ENCODE results near the gene LDLRAD1. TPM values are rescaled to one million over a fixed set of nuclear protein-coding genes. Genes with fewer than 3 reads are reported as not detected.

Gene LDLRAD1
- polyA plus RNA-seq, 1 donor from 2014 or later, result not detected

GRCh38 chr1:53992085-53992874 lies 25.7 kb downstream of the LDLRAD1 start:
- H3K27ac ChIP-seq (ENCODE audit: low read length), result no peak overlapping the region
- TF ChIP-seq CTCF (IDR thresholded peaks at IDR 0.05; ENCODE audit: poor library complexity, severe bottlenecking), result no peak
- no peak for TF ChIP-seq TAF1 (IDR thresholded peaks at IDR 0.05; ENCODE audit: low read depth)
- H3K9me3 ChIP-seq (ENCODE audit: low read length), result no peaks in the 10 kb centered on the region
- H3K27me3 ChIP-seq (ENCODE audit: insufficient read depth, low read depth, low read length), result no peaks in the 10 kb centered on the region
- H3K4me3 ChIP-seq (ENCODE audit: low read length), result no peak overlapping the region
- H4K20me1 ChIP-seq (ENCODE audit: insufficient read depth), result no peaks in the 10 kb centered on the region
- no peak overlapping the region for H3K4me2 ChIP-seq (ENCODE audit: low read length)
- H2AFZ ChIP-seq (ENCODE audit: low read depth, low read length), result no peak overlapping the region
- H3K9ac ChIP-seq (ENCODE audit: low read length), result no peak overlapping the region
- H3K9me2 ChIP-seq (ENCODE audit: insufficient read depth, low read length), result no peaks in the 10 kb centered on the region
- no peaks in the 10 kb centered on the region for H3F3A ChIP-seq (ENCODE audit: insufficient read depth, low read length, poor library complexity, severe bottlenecking)
- H3K79me2 ChIP-seq (replicated peaks; ENCODE audit: insufficient read depth, low read length), result no peaks in the 10 kb centered on the region
- no peaks in the 10 kb centered on the region for H3K36me3 ChIP-seq (ENCODE audit: insufficient read depth, low read length)

- no peak overlapping the region for H3K4me2 ChIP-seq (ENCODE audit: low read length)
- H2AFZ ChIP-seq (ENCODE audit: low read depth, low read length), result no peak overlapping the region
- no peaks in the 10 kb centered on the region for H3K36me3 ChIP-seq (ENCODE audit: insufficient read depth, low read length)
- H3K27me3 ChIP-seq (ENCODE audit: insufficient read depth, low read depth, low read length), result no peaks in the 10 kb centered on the region
- H3K79me2 ChIP-seq (replicated peaks; ENCODE audit: insufficient read depth, low read length), result no peaks in the 10 kb centered on the region
- H4K20me1 ChIP-seq (ENCODE audit: insufficient read depth), result no peaks in the 10 kb centered on the region
- no peaks in the 10 kb centered on the region for H3K9me3 ChIP-seq (ENCODE audit: low read length)
- H3K4me3 ChIP-seq (ENCODE audit: low read length), result no peak overlapping the region
- H3K27ac ChIP-seq (ENCODE audit: low read length), result no peak overlapping the region
- no peaks in the 10 kb centered on the region for H3K9me2 ChIP-seq (ENCODE audit: insufficient read depth, low read length)
- H3K9ac ChIP-seq (ENCODE audit: low read length), result no peak overlapping the region
- H3F3A ChIP-seq (ENCODE audit: insufficient read depth, low read length, poor library complexity, severe bottlenecking), result no peaks in the 10 kb centered on the region
- TF ChIP-seq MXI1 (conservative IDR thresholded peaks at IDR 0.05; ENCODE audit: poor library complexity, severe bottlenecking) (no peak), POLR2AphosphoS5 (IDR thresholded peaks at IDR 0.05) (no peak), RAD21 (conservative IDR thresholded peaks at IDR 0.05) (no peak), TAF1 (IDR thresholded peaks at IDR 0.05; ENCODE audit: low read depth) (no peak)
These were observed 30.1 kb downstream of the LDLRAD1 start for GRCh38 chr1:53987880-53988279.

GRCh38 chr1:53986458-53986857 lies 31.5 kb downstream of the LDLRAD1 start:
- Histone ChIP-seq H3K27ac (ENCODE audit: low read length) (no peak overlapping the region), H3K4me2 (ENCODE audit: low read length) (no peak overlapping the region), H4K20me1 (ENCODE audit: insufficient read depth) (no peaks in the 10 kb centered on the region), H3K9me3 (ENCODE audit: low read length) (no peaks in the 10 kb centered on the region), H3F3A (ENCODE audit: insufficient read depth, low read length, poor library complexity, severe bottlenecking) (no peaks in the 10 kb centered on the region), H2AFZ (ENCODE audit: low read depth, low read length) (no peak overlapping the region), H3K9ac (ENCODE audit: low read length) (no peak overlapping the region), H3K27me3 (ENCODE audit: insufficient read depth, low read depth, low read length) (no peaks in the 10 kb centered on the region), H3K9me2 (ENCODE audit: insufficient read depth, low read length) (no peaks in the 10 kb centered on the region), H3K4me3 (ENCODE audit: low read length) (no peak overlapping the region), H3K79me2 (replicated peaks; ENCODE audit: insufficient read depth, low read length) (no peaks in the 10 kb centered on the region), H3K36me3 (ENCODE audit: insufficient read depth, low read length) (no peaks in the 10 kb centered on the region)
- TF ChIP-seq POLR2AphosphoS5 (IDR thresholded peaks at IDR 0.05), result no peak
- no peak for TF ChIP-seq TAF1 (IDR thresholded peaks at IDR 0.05; ENCODE audit: low read depth)
- no peak for TF ChIP-seq RAD21 (conservative IDR thresholded peaks at IDR 0.05)
- TF ChIP-seq REST (IDR thresholded peaks at IDR 0.05; ENCODE audit: borderline replicate concordance), result no peak
- no peak for TF ChIP-seq SMC3 (conservative IDR thresholded peaks at IDR 0.05; ENCODE audit: poor library complexity)
- TF ChIP-seq EP300 (conservative IDR thresholded peaks at IDR 0.05; ENCODE audit: poor library complexity, severe bottlenecking), result no peak
- TF ChIP-seq CTCF (IDR thresholded peaks at IDR 0.05; ENCODE audit: poor library complexity, severe bottlenecking), result no peak
- TF ChIP-seq EZH2 (IDR thresholded peaks at IDR 0.05; ENCODE audit: borderline replicate concordance, insufficient read depth, low read length, poor library complexity, severe bottlenecking), result no peak
- TF ChIP-seq MXI1 (conservative IDR thresholded peaks at IDR 0.05; ENCODE audit: poor library complexity, severe bottlenecking), result no peak

Data from neural cell (in vitro differentiated cells).